B cell (primary cell): ENCODE measurements around the gene APH1B.

Source experiments
- CTCF ChIP-seq: fragments of 200-600 bp; IDR thresholded peaks from one replicate; pipeline ENCODE4 v1.8.0; 2022; ENCODE audit warnings: antibody characterized with exemption, mild to moderate bottlenecking
- EZH2 ChIP-seq: IDR thresholded peaks from 2 replicates; pipeline ENCODE4 v1.6.1; 2012; ENCODE audit warnings: borderline replicate concordance, low read depth, mild to moderate bottlenecking, moderate library complexity, low read length; ENCODE audit not compliant: insufficient read depth, poor library complexity, severe bottlenecking

GRCh38 chr15:63347074-63347857, 69.9 kb downstream of the APH1B start:
- no peak for TF ChIP-seq EZH2
- no peak for TF ChIP-seq CTCF
